HepG2 (cell line): ENCODE data around the gene FLG2. TPM values are rescaled to one million over a fixed set of nuclear protein-coding genes. Genes with fewer than 3 reads are reported as not detected.

ENCODE experiments used
- ATAC-seq: fragments of 200-7000 bp; cut with Tn5 transposase; 3 replicates; pipeline ENCODE4 v1.9.1; 2020; ENCODE audit warnings: mild to moderate bottlenecking, moderate library complexity
- BruUV-seq: library from RNA; stranded (reverse); fragments of 400-500 nt; replicated peaks from 2 replicates; lab custom pipeline; 2021; lab: Mats Ljungman, UMichigan
- CTCF ChIA-PET: fragments of 300-600 bp; formaldehyde crosslinking; extraction: SDS; loops from one replicate; lab custom pipeline; 2021; ENCODE audit warnings: low total read pairs, inconsistent platforms, low intra/inter-chr PET ratio; lab: Yijun Ruan, JAX
- POLR2A ChIA-PET: fragments of 350-600 bp; sonication (Branson Sonifier 250); formaldehyde crosslinking; loops from one replicate; lab custom pipeline; 2020; ENCODE audit warnings: antibody characterized with exemption, inconsistent platforms; lab: Yijun Ruan, JAX
- DNase-seq: peaks from one replicate; pipeline ENCODE4 v3.0.0-alpha.2; 2015; ENCODE audit warnings: low spot score
- FAIRE-seq: peaks from 3 replicates; lab custom pipeline; 2011; peaks lifted over from hg19 to GRCh38; lab: Jason Lieb, UNC
- H2AFZ ChIP-seq: one replicate; pipeline ENCODE4 v1.6.1; 2011; ENCODE audit warnings: low read length, inconsistent platforms
- H3K27ac ChIP-seq: fragments of 300-600 bp; 3 replicates; pipeline ENCODE4 v1.8.0; 2011; ENCODE audit warnings: mixed run types, mild to moderate bottlenecking, mixed read lengths, low read length, inconsistent platforms; ENCODE audit not compliant: insufficient read depth; ENCODE audit errors: extremely low read length
- H3K27me3 ChIP-seq, 2 experiments: fragments of 200-600 bp in 1 of 2; 2 replicates in 1 of 2; 3 replicates in 1 of 2; pipeline versions ENCODE4 v1.6.0 to v1.8.0; 2011; ENCODE audit warnings: low read length in 2 of 2, mild to moderate bottlenecking in 2 of 2, moderate library complexity in 2 of 2, inconsistent platforms in 1 of 2; ENCODE audit not compliant: insufficient read depth in 2 of 2, control insufficient read depth in 1 of 2
- H3K36me3 ChIP-seq, 2 experiments: fragments of 200-600 bp in 1 of 2; replicated peaks in 1 of 2; 2 replicates in 1 of 2; 3 replicates in 1 of 2; pipeline versions ENCODE4 v1.5.1 to v1.8.0; 2011; ENCODE audit warnings: low read length in 2 of 2, inconsistent platforms in 1 of 2; ENCODE audit not compliant: insufficient read depth in 2 of 2, control insufficient read depth in 1 of 2
- H3K4me1 ChIP-seq: 2 replicates; pipeline ENCODE4 v1.5.1; 2012; ENCODE audit warnings: low read length, inconsistent platforms; ENCODE audit not compliant: insufficient read depth
- H3K4me2 ChIP-seq: 2 replicates; pipeline ENCODE4 v1.6.0; 2011; ENCODE audit warnings: low read depth, low read length, inconsistent platforms
- H3K4me3 ChIP-seq, 3 experiments: fragments of 200-600 bp in 1 of 3; sonication (generic), shearing (Covaris generic) in 1 of 3; replicated peaks in 1 of 3; 2 replicates each; pipeline ENCODE4 v1.5.1; 2011 to 2016; ENCODE audit warnings: low read length in 3 of 3, inconsistent platforms in 2 of 3, low read depth in 2 of 3, mild to moderate bottlenecking in 2 of 3, control low read depth in 1 of 3, mixed read lengths in 1 of 3; ENCODE audit not compliant: insufficient read depth in 1 of 3
- H3K79me2 ChIP-seq: one replicate; pipeline ENCODE4 v1.6.1; 2011; ENCODE audit warnings: low read length, inconsistent platforms; ENCODE audit not compliant: insufficient read depth
- H3K9ac ChIP-seq: 2 replicates; pipeline ENCODE4 v1.6.0; 2011; ENCODE audit warnings: mild to moderate bottlenecking, low read depth, low read length, inconsistent platforms; ENCODE audit not compliant: insufficient read depth
- H3K9me3 ChIP-seq: 2 replicates; pipeline ENCODE4 v1.5.1; 2012; ENCODE audit warnings: mild to moderate bottlenecking, low read length
- H4K20me1 ChIP-seq: 2 replicates; pipeline ENCODE4 v1.6.0; 2011; ENCODE audit warnings: inconsistent platforms, mild to moderate bottlenecking, low read length, moderate library complexity; ENCODE audit not compliant: insufficient read depth
- AFF4 ChIP-seq: sonication (generic); formaldehyde crosslinking; IDR thresholded peaks from 2 replicates; pipeline ENCODE4 v1.4.0; 2020; ENCODE audit warnings: missing genetic modification reagents
- ATRX ChIP-seq: sonication (generic); formaldehyde crosslinking; IDR thresholded peaks from 2 replicates; pipeline ENCODE4 v1.4.0; 2020; ENCODE audit warnings: missing genetic modification reagents, borderline replicate concordance
- ERF ChIP-seq: IDR thresholded peaks from 2 replicates; pipeline ENCODE4 v1.6.1; 2018; ENCODE audit warnings: missing biosample characterization, missing genetic modification reagents
- MBD4 ChIP-seq: IDR thresholded peaks from 2 replicates; pipeline ENCODE4 v1.6.1; 2012; ENCODE audit warnings: low read length, inconsistent platforms, borderline replicate concordance
- PAWR ChIP-seq: sonication (generic); formaldehyde crosslinking; IDR thresholded peaks from 2 replicates; pipeline ENCODE4 v1.4.0; 2020; ENCODE audit warnings: missing genetic modification reagents, mild to moderate bottlenecking, borderline replicate concordance
- SATB2 ChIP-seq: sonication (generic); formaldehyde crosslinking; IDR thresholded peaks from 2 replicates; pipeline ENCODE4 v1.5.0; 2020; ENCODE audit warnings: missing genetic modification reagents
- SIX4 ChIP-seq: sonication (generic); formaldehyde crosslinking; IDR thresholded peaks from 2 replicates; pipeline ENCODE4 v1.4.0; 2020; ENCODE audit warnings: missing genetic modification reagents
- ZNF280D ChIP-seq: sonication (generic); formaldehyde crosslinking; IDR thresholded peaks from 2 replicates; pipeline ENCODE4 v1.5.1; 2020; ENCODE audit warnings: mild to moderate bottlenecking, missing genetic modification reagents
- ZNF431 ChIP-seq: sonication (generic); formaldehyde crosslinking; IDR thresholded peaks from 2 replicates; pipeline ENCODE4 v1.9.0; 2022; ENCODE audit warnings: missing genetic modification reagents, low read depth, mild to moderate bottlenecking, borderline replicate concordance
- ZNF766 ChIP-seq: sonication (generic); formaldehyde crosslinking; IDR thresholded peaks from 2 replicates; pipeline ENCODE4 v1.5.0; 2020; ENCODE audit warnings: missing genetic modification reagents, borderline replicate concordance
- ZNF839 ChIP-seq: sonication (generic); formaldehyde crosslinking; IDR thresholded peaks from 2 replicates; pipeline ENCODE4 v1.4.0; 2020; ENCODE audit warnings: missing genetic modification reagents, mild to moderate bottlenecking, borderline replicate concordance
- WGBS: methylation state at CpG from one replicate; pipeline ENCODE4 v1.1.6; 2017; ENCODE audit warnings: low lambda C conversion rate; 5-methylcytosine and 5-hydroxymethylcytosine counted together
- in situ Hi-C: cut with HindIII; loops from 2 replicates; pipeline ENCODE4 v1.10.0; 2017; ENCODE audit warnings: low pct_unique_long_range_greater_than_20kb; ENCODE audit not compliant: extremely low pct_ligation_motif_present
- intact Hi-C: fragments of 100-400 bp; cut with micrococcal nuclease; formaldehyde crosslinking; loops from one replicate; pipeline ENCODE4 v1.10.0; 2022; ENCODE audit not compliant: unreplicated experiment
- polyA plus RNA-seq, 8 experiments: library from polyadenylated mRNA; depleted of rRNA in 3 of 8; stranded (reverse) in 7 of 8; unstranded in 1 of 8; fragments of >200 nt; fragmentation: Illumina TruSeq in 4 of 8; extraction: Trizol in 4 of 8; gene quantifications; 2 replicates each; pipeline versions ENCODE4 v1.2.1 to v1.2.3, GENCODE V29; 2011 to 2016; ENCODE audit warnings: low read depth in 4 of 8, missing spikeins in 1 of 8, mixed read lengths in 1 of 8; ENCODE audit not compliant: insufficient read depth in 1 of 8
- total RNA-seq, 5 experiments: library from RNA; depleted of rRNA; stranded (reverse); fragments of >200 nt; fragmentation: Illumina TruSeq; extraction: Trizol; gene quantifications; 2 replicates each; pipeline ENCODE4 v1.2.3, GENCODE V29; 2016; ENCODE audit warnings: low read depth in 1 of 5

FLG2 gene
- total and polyA plus RNA-seq, 2 of the 13 experiments (the other 11 are each of a cell fraction or from before 2014, with no cell fraction given): not detected

GRCh38 chr1:152356736-152357135, 3.1 kb downstream of the FLG2 start:
- in situ Hi-C loops (no loop called here), intact Hi-C loops (no loop called here)
- H3K4me3 ChIP-seq: no peak overlapping the region
- H3K9ac ChIP-seq: no peak overlapping the region
- no TSS peak for BruUV-seq
- no peak for ATAC-seq
- H3K36me3 ChIP-seq: no peaks in the 10 kb centered on the region
- H3K9me3 ChIP-seq: peaks cover 52% of the 10 kb centered on the region
- TF ChIP-seq PAWR (CRISPR knock-in tag) (no peak), ZNF280D (CRISPR knock-in tag) (no peak), SIX4 (no peak), MBD4 (no peak), ERF (no peak), ATRX (CRISPR knock-in tag) (no peak), SATB2 (CRISPR knock-in tag) (no peak), AFF4 (CRISPR knock-in tag) (no peak), ZNF431 (CRISPR knock-in tag) (no peak), ZNF766 (CRISPR knock-in tag) (no peak), ZNF839 (CRISPR knock-in tag) (no peak)
- no peaks in the 10 kb centered on the region for H4K20me1 ChIP-seq
- no peak overlapping the region for H2AFZ ChIP-seq
- H3K27me3 ChIP-seq: no peaks in the 10 kb centered on the region
- no peaks in the 10 kb centered on the region for H3K4me1 ChIP-seq
- no peaks in the 10 kb centered on the region for H3K79me2 ChIP-seq
- no peak for DNase-seq
- WGBS: 20% methylated on average over 1 of the region's 1 CpG
- H3K4me2 ChIP-seq: no peak overlapping the region
- H3K27ac ChIP-seq: no peak overlapping the region
- ChIA-PET CTCF (no interaction called here), POLR2A (no interaction called here)
- no peak for FAIRE-seq
